ENCODE measurements around the gene CA10.

CA10 gene

DNA sequence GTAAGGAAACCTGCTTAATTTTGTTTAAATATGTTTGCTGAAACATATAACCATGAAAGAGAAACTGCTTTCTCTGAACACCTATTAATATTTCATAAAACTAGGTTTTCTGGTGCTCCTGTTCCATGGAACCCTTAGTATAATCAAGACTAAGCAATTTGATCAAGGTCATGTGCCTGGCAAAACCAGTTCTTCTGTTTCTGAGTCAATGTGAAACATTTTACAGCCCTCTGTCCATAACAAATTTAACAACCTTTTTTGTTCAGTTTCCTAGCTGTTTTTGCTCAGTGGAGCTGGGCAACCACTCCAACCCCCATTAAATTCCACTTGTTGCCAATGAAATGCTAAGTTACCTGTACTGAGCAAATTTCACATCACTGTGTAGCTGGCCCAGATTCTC is 344.0 kb downstream of the CA10 start:
- TF ChIP-seq, protein P1, sequence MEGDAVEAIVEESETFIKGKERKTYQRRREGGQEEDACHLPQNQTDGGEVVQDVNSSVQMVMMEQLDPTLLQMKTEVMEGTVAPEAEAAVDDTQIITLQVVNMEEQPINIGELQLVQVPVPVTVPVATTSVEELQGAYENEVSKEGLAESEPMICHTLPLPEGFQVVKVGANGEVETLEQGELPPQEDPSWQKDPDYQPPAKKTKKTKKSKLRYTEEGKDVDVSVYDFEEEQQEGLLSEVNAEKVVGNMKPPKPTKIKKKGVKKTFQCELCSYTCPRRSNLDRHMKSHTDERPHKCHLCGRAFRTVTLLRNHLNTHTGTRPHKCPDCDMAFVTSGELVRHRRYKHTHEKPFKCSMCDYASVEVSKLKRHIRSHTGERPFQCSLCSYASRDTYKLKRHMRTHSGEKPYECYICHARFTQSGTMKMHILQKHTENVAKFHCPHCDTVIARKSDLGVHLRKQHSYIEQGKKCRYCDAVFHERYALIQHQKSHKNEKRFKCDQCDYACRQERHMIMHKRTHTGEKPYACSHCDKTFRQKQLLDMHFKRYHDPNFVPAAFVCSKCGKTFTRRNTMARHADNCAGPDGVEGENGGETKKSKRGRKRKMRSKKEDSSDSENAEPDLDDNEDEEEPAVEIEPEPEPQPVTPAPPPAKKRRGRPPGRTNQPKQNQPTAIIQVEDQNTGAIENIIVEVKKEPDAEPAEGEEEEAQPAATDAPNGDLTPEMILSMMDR (conservative IDR thresholded peaks at IDR 0.05) = no peak
- H3K27ac ChIP-seq = peak overlapping the region; percentile 64

DNA sequence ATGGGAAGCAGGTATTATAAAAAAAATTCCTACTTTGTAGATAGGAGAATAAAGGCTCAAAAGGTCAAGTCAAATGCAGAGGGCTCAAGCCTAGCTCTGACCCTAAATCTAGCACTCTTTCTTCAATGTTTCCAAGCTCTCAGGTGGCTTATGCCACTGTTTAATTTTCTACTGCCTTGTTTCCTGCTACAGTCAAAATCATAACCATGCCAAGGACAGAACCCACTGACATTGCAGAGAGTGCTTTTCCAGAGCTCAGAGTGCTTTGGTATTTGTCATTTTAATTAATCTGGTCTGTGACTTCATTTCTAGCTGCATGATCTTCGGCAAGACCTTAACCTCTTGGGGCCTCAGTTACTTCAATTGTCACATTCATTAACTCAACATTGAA is 344.7 kb downstream of the CA10 start:
- TF ChIP-seq, protein P1 (conservative IDR thresholded peaks at IDR 0.05) = no peak
- H3K27ac ChIP-seq = peak overlapping the region; percentile 64

DNA sequence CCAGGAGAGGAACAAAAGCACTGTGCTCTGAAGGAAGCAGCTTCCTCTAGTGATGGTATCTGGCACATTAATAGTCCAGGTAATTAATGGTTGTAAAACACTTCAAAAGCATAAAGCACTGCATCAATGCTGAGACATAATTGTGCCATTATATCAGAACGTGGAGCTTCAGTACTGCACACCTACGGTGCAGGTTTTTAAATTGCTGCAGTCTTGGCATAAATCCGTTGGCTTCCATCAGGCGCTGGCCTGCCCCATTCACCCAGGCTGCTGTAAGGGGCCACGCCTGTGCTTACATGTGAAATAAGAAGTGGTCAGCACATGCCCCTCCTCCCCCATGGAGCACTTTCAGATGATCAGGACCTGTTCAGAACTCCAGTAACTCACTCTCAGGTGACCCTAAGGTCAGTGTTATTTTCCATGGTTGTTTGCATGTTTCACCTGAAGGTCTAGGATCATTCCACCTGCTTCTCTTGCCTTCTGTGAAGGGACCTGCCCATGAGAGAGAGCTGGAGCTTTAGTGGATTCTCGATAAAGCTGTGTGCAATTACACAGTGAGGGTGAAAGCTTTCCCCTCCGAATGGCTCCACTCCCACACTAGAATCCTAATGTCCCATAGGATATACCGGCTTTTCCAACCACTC is 345.3 kb downstream of the CA10 start:
- peak overlapping the region; percentile 64 for H3K27ac ChIP-seq
- TF ChIP-seq, protein P1 (conservative IDR thresholded peaks at IDR 0.05) = no peak

DNA sequence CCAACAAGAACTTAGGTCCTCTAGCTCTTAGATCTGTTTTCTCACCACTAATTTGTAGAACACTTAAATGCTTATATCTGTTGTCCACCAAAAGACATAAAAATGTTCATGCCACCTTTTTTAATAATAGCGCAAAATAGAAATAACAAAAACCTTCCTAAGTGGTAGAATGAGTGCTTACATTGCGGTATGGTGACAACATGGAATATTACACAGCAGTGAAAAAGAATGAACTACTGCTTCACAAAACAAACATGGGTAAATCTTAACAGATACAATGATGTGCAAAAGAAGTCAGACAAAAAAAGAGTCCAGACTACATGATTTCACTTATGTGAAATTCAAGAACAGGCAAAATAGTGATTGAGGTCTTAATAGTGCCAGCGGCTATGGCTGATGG is 351.1 kb downstream of the CA10 start:
- H3K27ac ChIP-seq = no peak overlapping the region
- TF ChIP-seq, protein P1 (conservative IDR thresholded peaks at IDR 0.05) = no peak

DNA sequence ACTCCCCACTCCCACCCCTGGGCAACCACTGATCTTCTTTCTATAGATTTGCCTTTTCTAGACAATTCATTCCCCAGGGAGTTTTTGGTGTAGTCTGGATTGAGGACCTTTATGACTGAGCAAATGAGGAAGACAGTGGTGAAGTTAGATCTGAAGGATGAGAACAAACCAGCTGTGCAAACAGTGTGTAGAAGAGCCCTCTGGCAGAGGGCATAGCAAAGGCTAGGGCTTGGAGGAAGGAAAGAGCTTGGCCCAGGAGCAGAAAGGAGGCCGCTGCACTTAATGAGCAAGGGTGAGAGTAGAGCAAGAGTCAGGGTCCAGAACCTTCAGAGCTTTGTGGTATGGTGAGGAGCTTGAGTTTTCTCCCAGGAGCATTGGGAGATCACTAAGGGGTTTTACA is 352.7 kb downstream of the CA10 start:
- H3K27ac ChIP-seq = peak overlapping the region; percentile 8; the same call in 1 of the 2 replicates
- TF ChIP-seq, protein P1 (conservative IDR thresholded peaks at IDR 0.05) = no peak

DNA sequence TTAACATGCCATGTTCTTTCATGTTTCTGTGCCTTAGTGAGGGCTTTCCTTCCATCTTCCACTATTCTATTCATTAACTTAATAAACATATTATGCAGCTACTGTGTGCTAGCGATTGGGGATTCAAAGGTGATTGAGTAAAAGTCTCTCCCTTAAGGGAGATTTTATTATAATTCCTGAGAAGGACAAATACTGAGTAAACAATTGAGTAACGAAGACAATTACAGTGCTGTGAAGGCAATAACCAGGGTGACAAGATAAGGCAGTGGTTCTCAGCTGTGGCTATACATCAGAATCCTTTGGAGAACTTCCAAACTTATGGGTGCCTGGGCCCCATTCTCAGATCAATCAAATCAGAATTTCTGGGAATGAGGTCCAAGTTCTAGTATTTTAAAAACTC is 353.3 kb downstream of the CA10 start:
- H3K27ac ChIP-seq = no peak overlapping the region
- TF ChIP-seq, protein P1 (conservative IDR thresholded peaks at IDR 0.05) = no peak

DNA sequence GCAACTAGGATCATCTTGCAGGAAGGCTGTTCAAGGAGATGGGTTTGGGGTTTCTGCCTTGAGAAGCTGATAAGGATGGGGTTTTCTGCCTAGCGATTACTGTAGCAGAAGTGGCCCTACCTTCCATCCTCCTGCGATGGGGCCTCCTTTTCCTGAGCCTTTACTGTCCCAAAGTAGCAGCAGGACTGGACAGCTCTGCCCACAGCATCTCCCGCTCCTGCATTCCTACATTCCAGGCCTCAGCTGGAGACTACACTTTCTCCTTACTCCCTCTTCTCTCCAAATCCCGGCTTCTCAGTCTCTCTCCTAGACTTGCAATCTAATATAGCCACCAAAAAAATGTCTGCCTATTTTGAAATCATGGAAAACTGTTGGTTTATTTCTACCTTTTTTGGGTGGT is 355.4 kb downstream of the CA10 start:
- no peak overlapping the region for H3K27ac ChIP-seq
- TF ChIP-seq, protein P1 (conservative IDR thresholded peaks at IDR 0.05) = no peak

Measured in VCaP (cell line).